ENCODE results near the gene PLXNA2.

GRCh38 chr1:208044589-208045462, 199.4 kb downstream of the PLXNA2 start:
- TF ChIP-seq, protein P1, sequence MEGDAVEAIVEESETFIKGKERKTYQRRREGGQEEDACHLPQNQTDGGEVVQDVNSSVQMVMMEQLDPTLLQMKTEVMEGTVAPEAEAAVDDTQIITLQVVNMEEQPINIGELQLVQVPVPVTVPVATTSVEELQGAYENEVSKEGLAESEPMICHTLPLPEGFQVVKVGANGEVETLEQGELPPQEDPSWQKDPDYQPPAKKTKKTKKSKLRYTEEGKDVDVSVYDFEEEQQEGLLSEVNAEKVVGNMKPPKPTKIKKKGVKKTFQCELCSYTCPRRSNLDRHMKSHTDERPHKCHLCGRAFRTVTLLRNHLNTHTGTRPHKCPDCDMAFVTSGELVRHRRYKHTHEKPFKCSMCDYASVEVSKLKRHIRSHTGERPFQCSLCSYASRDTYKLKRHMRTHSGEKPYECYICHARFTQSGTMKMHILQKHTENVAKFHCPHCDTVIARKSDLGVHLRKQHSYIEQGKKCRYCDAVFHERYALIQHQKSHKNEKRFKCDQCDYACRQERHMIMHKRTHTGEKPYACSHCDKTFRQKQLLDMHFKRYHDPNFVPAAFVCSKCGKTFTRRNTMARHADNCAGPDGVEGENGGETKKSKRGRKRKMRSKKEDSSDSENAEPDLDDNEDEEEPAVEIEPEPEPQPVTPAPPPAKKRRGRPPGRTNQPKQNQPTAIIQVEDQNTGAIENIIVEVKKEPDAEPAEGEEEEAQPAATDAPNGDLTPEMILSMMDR (IDR thresholded peaks at IDR 0.05): no peak
- no peak for TF ChIP-seq POLR2A (IDR thresholded peaks at IDR 0.05)
